ENCODE measurements around the gene YARS2. TPM values are rescaled to one million over a fixed set of nuclear protein-coding genes. Genes with fewer than 3 reads are reported as not detected.

YARS2 gene
- total RNA-seq, 2 donors from 2014 or later: 14.1 to 28.0 TPM

GRCh38 chr12:32789446-32789845 lies 33.7 kb upstream of the YARS2 start:
- intact Hi-C loops (cut with DNase I): no loop called here
- H3K9ac ChIP-seq (ENCODE audit: low read depth in 2 of 2, low read length in 2 of 2): no peak overlapping the region

DNA sequence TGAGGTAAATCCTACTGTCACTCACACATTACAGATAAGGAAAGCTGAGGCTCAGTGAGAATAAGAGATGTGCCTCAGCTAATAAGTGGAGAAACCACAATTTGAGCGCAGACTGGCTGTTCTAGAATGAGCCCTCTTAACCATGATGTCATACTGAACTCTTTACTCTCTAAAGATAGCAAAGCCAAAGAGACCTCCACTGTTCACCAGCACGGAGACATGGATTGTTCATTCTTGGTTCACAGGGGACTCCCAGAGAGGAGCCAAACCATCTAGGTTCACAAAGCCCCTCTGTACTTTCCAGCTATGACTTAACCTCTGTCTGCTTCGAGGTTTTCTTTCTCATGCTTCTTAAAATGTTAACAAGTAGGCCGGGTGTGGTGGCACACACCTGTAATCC lies 32.7 kb upstream of the YARS2 start:
- Histone ChIP-seq H3K9me3 (no peaks in the 10 kb centered on the region), H3K27ac (no peak overlapping the region), H3K27me3 (no peaks in the 10 kb centered on the region), H3K4me1 (no peaks in the 10 kb centered on the region), H3K9ac (ENCODE audit: low read depth in 2 of 2, low read length in 2 of 2) (no peak overlapping the region), H3K4me3 (no peak overlapping the region), H3K36me3 (no peaks in the 10 kb centered on the region)
- DNase-seq: no peak
- no peak for TF ChIP-seq CTCF (IDR thresholded peaks at IDR 0.05)
- intact Hi-C loops (cut with DNase I): no loop called here

More at GRCh38 chr12:32789446-32789845, 33.7 kb upstream of the YARS2 start:
- no peak overlapping the region for H3K4me3 ChIP-seq
- no peaks in the 10 kb centered on the region for H3K4me1 ChIP-seq
- no peak for TF ChIP-seq CTCF (IDR thresholded peaks at IDR 0.05)
- no peak overlapping the region for H3K27ac ChIP-seq
- H3K36me3 ChIP-seq: no peaks in the 10 kb centered on the region
- no peaks in the 10 kb centered on the region for H3K27me3 ChIP-seq
- no peak for DNase-seq
- H3K9me3 ChIP-seq: no peaks in the 10 kb centered on the region

DNA sequence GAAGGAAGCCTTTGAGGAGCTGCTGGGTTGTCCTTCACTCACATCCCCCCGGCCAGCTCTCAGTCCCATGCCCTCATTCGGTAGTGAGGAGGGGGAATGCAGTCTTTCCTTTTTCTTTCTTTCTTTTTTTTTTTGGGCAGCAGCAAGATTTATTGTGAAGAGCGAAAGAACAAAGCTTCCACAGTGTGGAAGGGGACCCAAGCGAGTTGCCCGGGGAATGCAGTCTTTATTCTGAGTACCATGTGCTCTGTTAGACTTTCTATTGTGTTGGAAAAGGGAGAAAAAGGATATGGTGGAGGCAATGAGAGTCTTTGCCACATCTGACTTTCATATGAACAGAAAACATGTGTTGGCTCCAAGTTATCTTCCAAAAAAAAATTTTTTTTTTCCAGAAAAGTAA lies 29.9 kb upstream of the YARS2 start:
- no peak for TF ChIP-seq CTCF (IDR thresholded peaks at IDR 0.05)
- no peak for DNase-seq
- intact Hi-C loops (cut with DNase I): no loop called here
- H3K36me3 ChIP-seq: no peaks in the 10 kb centered on the region
- H3K4me1 ChIP-seq: no peaks in the 10 kb centered on the region
- no peaks in the 10 kb centered on the region for H3K9me3 ChIP-seq
- no peak overlapping the region for H3K4me3 ChIP-seq
- H3K27ac ChIP-seq: no peak overlapping the region
- no peaks in the 10 kb centered on the region for H3K27me3 ChIP-seq
- no peak overlapping the region for H3K9ac ChIP-seq (ENCODE audit: low read depth in 2 of 2, low read length in 2 of 2)

DNA sequence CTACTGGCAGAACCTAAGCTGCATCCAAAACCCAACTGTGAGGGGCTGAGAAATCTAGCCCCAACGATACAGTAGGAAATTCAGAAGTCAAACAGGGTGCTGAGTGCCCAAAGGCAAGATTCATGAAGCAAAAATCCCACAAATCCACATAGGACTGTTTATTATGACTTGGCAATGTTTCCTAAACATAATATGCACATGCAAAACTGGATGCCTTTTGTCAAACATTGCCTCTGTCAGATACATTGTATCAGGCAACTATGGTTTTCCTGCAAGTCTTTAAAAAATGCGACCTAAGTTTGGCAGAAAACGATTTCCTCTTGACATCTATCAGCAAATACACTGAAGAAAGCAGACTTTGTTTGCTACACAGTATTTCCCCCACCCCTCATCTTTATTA lies 27.3 kb upstream of the YARS2 start:
- TF ChIP-seq CTCF (IDR thresholded peaks at IDR 0.05): no peak
- DNase-seq: no peak
- H3K27ac ChIP-seq: no peak overlapping the region
- H3K9ac ChIP-seq (ENCODE audit: low read depth in 2 of 2, low read length in 2 of 2): no peak overlapping the region
- intact Hi-C loops (cut with DNase I): no loop called here
- H3K4me1 ChIP-seq: no peaks in the 10 kb centered on the region
- no peaks in the 10 kb centered on the region for H3K36me3 ChIP-seq
- no peak overlapping the region for H3K4me3 ChIP-seq
- H3K27me3 ChIP-seq: no peaks in the 10 kb centered on the region
- H3K9me3 ChIP-seq: no peaks in the 10 kb centered on the region

GRCh38 chr12:32780071-32780470 lies 24.4 kb upstream of the YARS2 start:
- no peak overlapping the region for H3K9ac ChIP-seq (ENCODE audit: low read depth in 2 of 2, low read length in 2 of 2)
- no peak overlapping the region for H3K4me3 ChIP-seq
- intact Hi-C loops (cut with DNase I): no loop called here
- DNase-seq: no peak
- H3K27me3 ChIP-seq: no peaks in the 10 kb centered on the region
- no peak overlapping the region for H3K27ac ChIP-seq
- H3K36me3 ChIP-seq: no peaks in the 10 kb centered on the region
- H3K4me1 ChIP-seq: no peaks in the 10 kb centered on the region
- TF ChIP-seq CTCF (IDR thresholded peaks at IDR 0.05): no peak
- H3K9me3 ChIP-seq: no peaks in the 10 kb centered on the region

Data from colonic mucosa (tissue), 4 donors.